Astrocyte of the spinal cord (primary cell): ENCODE measurements around the gene TRIO.
A peak's percentile ranks its signal among the peaks of the same experiment; 100 is the strongest.

ENCODE experiments used
- DNase-seq: peaks from one replicate; pipeline ENCODE4 v3.0.0; 2011; ENCODE audit warnings: low read depth, low spot score
- H3K4me3 ChIP-seq: 2 replicates; pipeline ENCODE4 v1.5.1; 2011; ENCODE audit warnings: low read depth, mild to moderate bottlenecking, low read length, moderate library complexity
- CTCF ChIP-seq: IDR thresholded peaks from 2 replicates; pipeline ENCODE4 v1.5.1; 2012; ENCODE audit warnings: low read depth, mild to moderate bottlenecking, low read length, inconsistent platforms
- in situ Hi-C: cut with HindIII; loops from 2 replicates; pipeline ENCODE4 v1.10.0; 2017; ENCODE audit warnings: low sequenced_read_pairs

Gene TRIO

GRCh38 chr5:14407051-14407450 lies 263.9 kb downstream of the TRIO start:
- DNase-seq: no peak
- in situ Hi-C loops: no loop called here
- TF ChIP-seq CTCF: no peak
- no peak overlapping the region for H3K4me3 ChIP-seq

- peak; percentile 59 for DNase-seq
- in situ Hi-C loops: no loop called here
- no peak overlapping the region for H3K4me3 ChIP-seq
- TF ChIP-seq CTCF: no peak
Observed at GRCh38 chr5:14407746-14408175, 264.6 kb downstream of the TRIO start.

GRCh38 chr5:14408969-14409586 lies 265.9 kb downstream of the TRIO start:
- DNase-seq: peak; percentile 47
- no peak for TF ChIP-seq CTCF
- in situ Hi-C loops: no loop called here
- H3K4me3 ChIP-seq: no peak overlapping the region

GRCh38 chr5:14410068-14410393 lies 266.9 kb downstream of the TRIO start:
- no peak for TF ChIP-seq CTCF
- in situ Hi-C loops: no loop called here
- no peak for DNase-seq
- H3K4me3 ChIP-seq: no peak overlapping the region

- DNase-seq: peak; percentile 47
- TF ChIP-seq CTCF: no peak
Observed at GRCh38 chr5:14410394-14411201, 267.5 kb downstream of the TRIO start.

GRCh38 chr5:14411216-14411615 lies 268.1 kb downstream of the TRIO start:
- in situ Hi-C loops: no loop called here
- DNase-seq: no peak
- no peak overlapping the region for H3K4me3 ChIP-seq
- TF ChIP-seq CTCF: no peak

More at GRCh38 chr5:14410394-14411201, 267.5 kb downstream of the TRIO start:
- in situ Hi-C loops: no loop called here
- no peak overlapping the region for H3K4me3 ChIP-seq
